RKO (cell line): ENCODE measurements around the gene WSCD1.

ENCODE experiments used
- DNase-seq: peaks from one replicate; pipeline ENCODE4 v3.0.0-alpha.2; 2016; ENCODE audit warnings: low spot score

The WSCD1 gene

GRCh38 chr17:6160911-6161855 lies 91.0 kb downstream of the WSCD1 start:
- DNase-seq, result no peak

DNA sequence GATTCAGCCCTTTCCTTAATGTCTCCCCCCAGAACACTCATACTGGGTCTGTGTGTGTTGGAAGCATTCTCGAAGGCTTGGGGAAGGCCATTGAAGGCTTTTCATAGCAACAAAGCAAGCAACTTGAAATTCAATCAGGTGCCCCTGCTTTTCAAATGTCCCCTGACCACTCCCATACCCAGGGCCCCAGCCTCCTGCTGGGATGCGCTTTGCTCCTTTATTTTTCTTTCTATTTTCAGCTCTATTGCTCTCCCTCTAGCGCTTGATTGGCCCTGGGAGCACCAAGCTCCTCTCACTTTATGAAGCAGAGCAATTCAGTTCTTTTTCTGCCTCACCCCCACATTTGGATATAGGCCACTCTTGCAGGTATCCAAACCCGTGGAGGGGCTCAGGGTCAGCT lies 92.0 kb downstream of the WSCD1 start:
- DNase-seq, result no peak

GRCh38 chr17:6162892-6163291 lies 92.7 kb downstream of the WSCD1 start:
- no peak for DNase-seq

DNA sequence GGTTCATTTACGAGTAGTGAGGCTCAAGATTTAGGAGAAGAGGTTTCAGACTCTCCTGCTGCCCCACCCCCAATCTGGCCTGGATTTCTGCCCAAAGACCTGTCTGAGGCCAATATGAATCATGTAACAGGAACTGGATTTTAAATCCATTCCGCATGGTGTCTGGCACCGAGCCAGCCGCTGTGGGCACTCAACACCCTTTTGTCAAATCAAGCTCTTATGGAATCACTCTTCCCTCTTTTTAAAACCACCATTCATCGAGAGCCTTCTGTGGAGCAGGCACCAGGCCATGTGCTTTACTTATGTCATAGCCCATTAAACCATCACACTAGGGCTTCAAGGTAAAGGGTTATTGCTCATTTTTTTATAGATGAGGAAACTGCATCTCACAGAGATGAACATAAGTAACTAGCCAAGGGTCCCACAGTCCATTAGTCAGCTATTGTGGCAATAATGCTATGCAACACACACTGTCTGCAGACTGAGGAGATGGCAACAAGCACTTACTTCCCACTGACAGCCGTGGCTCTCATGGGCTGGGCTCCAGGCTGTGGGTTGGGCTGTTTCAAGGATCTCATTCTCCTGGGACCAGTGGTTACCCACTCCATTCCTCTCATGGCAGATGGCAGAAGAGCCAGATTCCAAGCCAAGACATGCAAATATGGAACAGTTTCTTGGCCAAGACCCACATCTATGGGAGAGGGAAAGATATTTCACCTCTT lies 93.6 kb downstream of the WSCD1 start:
- DNase-seq, result no peak

GRCh38 chr17:6164996-6165395 lies 94.8 kb downstream of the WSCD1 start:
- no peak for DNase-seq

DNA sequence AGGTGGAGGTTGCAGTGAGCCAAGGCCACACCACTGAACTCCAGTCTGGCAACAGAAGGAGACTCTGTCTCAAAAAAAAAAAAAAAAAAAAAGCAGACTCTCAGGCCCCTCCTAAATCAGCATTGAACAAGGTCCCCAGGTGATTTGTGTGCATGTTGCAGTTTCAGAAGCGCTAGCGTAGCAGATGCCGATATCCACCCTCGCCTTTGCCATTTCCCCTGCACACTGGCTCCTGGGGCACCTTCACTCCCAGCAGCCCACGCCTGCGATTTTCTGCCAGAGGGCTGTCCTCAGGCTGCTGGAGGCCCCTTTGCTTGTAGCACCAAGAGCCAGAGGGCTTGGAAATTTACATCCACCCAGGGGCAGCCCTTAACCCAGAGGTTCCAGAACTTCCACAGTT lies 95.6 kb downstream of the WSCD1 start:
- DNase-seq, result no peak

GRCh38 chr17:6166492-6167179 lies 96.5 kb downstream of the WSCD1 start:
- no peak for DNase-seq

- no peak for DNase-seq
Observed at GRCh38 chr17:6168296-6168695, 98.1 kb downstream of the WSCD1 start.

GRCh38 chr17:6170349-6170748 lies 100.2 kb downstream of the WSCD1 start:
- no peak for DNase-seq

DNA sequence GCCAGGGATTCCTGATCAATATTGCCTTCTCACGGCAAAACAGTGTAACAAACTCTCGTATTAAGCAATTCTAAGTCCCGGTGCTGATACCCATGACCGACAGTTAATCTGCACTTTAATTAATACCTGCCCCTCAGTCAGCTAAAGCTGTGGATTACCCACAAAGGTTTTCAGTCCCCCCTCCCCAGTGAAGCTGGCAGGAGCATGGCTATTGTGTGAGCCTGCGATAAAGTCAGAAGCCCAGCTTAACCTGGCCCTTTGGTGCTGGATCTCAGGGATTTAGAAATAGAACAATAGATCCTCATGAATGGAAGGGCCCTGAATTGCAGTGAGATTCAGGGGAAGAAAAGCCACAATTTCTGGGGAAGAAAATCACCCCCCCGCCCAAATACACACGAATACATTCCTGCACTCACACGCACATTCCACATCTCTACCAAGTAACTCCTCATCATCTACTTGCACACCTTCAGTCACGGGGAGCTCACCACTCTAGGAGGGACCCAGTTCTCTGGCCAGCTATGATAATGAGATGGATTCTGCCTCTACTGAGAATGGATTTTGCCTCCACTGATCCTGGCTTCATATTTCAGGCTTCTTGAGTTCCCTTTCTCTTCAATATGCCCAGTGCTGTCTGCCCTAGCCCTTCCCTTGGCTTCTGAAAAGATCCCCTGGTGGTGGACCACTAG lies 102.6 kb downstream of the WSCD1 start:
- DNase-seq, result no peak

GRCh38 chr17:6173653-6174052 lies 103.5 kb downstream of the WSCD1 start:
- no peak for DNase-seq
